ENCODE measurements around the gene PARM1.

- no peak for TF ChIP-seq CTCF (IDR thresholded peaks at IDR 0.05)
- TF ChIP-seq EZH2 (IDR thresholded peaks at IDR 0.05): no peak
These were observed 124.5 kb downstream of the PARM1 start for GRCh38 chr4:75057369-75057768.
